GM21528 (cell line): ENCODE results near the gene PGR.

ENCODE experiments used
- ATAC-seq: cut with Tn5 transposase; IDR thresholded peaks from one replicate; pipeline ENCODE4 v1.9.1; 2021; ENCODE audit warnings: mild to moderate bottlenecking, moderate library complexity; ENCODE audit not compliant: unreplicated experiment, low FRiP score

PGR gene

DNA sequence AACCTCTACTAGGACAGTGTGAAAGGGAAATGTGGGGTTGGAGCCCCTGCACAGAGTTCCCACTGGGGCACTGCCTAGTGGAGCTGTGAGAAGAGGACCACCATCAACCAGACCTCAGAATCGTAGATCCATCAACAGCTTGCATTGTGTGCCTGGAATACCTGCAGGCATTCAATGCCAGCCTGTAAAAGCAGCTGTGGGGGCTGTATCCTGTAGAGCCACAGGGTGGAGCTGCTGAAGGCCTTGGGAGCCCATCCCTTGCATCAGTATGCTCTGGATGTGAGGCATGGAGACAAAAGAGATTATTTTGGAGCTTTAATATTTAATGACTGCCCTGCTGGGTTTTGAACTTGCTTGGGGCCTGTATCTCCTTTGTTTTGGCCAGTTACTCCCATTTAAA lies 46.3 kb downstream of the PGR start:
- no peak for ATAC-seq

DNA sequence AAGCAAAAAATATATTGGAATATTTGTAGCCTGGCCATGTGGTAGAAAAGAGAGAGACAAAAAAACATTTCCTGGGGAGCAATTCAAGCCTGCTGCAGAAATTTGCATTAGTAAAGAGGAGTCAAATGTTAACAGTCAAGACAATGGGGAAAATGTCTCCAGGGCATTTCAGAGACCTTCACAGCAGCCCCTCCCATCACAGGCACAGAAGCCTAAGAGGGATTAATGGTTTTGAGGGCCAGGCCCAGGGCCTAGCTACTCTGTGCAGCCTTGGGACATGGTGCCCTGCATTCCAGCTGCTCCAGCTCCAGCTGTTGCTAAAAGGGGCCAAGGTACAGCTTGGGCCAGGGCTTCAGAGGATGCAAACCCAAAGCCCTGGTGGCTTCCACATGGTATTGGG lies 46.8 kb downstream of the PGR start:
- no peak for ATAC-seq

DNA sequence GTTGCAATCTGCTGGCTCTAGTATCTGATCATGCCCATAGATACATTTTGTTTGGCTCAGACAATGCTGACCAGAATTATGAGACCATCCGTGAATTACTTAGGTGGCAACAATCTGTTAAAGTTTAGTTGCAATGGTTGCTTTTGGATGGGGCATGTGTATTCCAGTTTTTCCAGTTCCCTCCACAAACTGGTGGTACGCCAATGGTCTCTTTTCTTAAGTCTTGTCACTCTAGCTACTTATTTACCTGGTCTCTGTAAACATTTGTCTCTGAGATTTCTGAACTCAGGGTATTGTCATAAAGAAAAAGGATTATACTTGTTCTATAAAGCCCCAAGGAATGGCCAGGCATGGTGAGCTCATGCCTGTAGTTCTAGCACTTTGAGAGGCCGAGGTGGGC lies 65.9 kb downstream of the PGR start:
- no peak for ATAC-seq

DNA sequence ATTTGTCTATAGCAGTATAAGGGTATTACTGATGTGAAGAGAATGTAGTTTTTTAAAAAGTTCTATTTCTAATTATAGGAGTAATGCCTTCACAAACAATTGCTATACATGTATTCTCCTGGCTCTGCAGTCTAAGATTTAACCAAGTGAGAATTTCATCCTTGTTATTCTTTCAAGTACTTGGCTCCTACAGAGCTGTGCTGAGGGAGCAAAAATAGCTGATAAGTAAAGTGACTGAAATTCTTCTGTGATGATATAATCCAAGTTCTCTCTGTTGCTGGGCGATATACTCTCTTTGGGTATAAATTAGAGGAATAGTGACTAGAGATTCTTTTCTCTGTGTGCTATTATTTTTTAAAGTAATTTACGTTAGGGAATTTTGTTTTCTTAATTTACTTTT lies 68.0 kb downstream of the PGR start:
- no peak for ATAC-seq

DNA sequence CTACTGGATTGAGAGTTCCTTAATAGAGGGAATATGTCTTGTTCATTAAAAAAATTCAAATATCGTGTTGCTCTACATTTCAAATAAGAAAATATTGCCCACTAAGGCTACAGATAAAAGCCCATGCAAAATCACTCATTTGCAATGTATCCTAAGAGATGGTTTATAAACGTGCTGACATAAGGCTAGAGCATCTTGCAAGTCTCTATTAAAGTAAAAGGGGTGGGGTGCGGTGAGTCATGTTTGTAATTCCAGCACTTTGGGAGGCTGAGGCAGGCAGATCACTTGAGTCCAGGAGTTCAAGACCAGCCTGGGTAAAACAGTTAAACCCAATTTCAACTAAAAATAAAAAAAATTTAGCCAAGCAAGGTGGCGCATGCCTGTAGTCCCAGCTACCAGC lies 70.3 kb downstream of the PGR start:
- ATAC-seq = no peak

DNA sequence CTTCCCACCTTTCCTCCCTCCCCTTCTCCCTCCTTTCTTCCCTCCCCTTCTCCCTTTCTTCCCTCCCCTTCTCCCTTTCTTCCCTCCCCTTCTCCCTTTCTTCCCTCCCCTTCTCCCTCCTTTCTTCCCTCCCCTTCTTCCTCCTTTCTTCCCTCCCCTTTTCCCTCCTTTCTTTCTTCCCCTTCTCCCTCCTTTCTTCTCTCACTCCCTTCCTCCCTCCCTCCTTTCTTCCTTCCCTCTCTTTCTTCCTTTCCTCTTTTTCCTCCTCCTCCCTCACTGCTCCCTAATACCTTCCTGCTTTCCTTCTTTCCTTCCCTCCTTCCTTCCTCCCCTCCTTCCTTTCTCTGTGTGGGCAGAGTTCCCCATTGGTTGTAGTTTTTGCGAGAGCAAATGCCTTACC lies 76.1 kb downstream of the PGR start:
- no peak for ATAC-seq

DNA sequence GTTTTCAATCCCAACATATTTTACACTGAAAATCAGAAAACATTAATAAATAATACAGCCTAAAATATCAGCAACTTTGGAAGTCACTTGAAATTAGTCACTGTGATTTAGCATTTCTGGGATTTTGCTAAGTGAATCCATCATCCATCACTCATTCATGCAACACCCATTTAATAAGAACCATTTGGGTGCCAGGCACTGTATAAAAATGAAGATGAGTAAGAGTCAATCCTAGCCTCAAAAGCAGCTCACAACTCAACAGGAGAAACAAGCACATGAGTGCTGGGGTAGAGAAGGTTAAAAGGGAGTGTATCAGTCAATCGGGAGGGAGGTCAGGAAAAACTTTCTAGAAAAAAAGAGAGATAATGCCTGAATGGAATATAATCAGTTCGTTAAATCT lies 77.9 kb downstream of the PGR start:
- ATAC-seq = no peak

DNA sequence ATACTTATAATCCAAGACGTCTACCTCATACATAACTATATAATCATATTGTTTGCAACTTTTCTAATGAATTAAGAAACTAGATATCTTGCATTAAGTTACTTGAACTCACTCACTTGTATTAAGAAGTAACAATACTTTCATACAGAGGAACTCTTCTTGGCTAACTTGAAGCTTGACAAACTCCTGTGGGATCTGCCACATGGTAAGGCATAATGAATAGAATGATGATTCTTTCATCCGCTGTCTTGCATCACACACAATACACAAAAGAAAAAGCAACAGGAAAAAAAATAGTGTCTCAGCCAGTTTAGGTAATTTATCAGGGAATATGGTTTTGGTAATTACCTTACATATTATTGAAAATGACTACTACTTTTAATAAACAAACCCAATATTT lies 79.8 kb downstream of the PGR start:
- ATAC-seq = no peak

DNA sequence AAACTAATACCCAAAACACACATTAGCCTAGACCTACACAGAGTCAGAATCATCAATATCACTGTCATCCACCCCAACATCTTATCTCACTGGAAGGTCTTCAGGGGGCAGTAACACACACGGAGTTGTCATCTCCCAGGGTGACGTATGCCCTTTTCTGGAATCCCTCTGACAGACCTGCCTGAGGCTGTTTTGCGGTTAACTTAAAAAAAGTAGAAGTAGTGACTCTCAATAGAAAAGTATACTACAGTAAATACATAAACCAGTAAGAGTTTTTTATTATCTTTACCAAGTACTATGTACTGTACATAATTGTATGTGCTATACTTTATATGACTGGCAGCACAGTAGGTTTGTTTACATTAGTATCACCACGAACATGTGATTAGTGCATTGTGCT lies 80.5 kb downstream of the PGR start:
- ATAC-seq = no peak

DNA sequence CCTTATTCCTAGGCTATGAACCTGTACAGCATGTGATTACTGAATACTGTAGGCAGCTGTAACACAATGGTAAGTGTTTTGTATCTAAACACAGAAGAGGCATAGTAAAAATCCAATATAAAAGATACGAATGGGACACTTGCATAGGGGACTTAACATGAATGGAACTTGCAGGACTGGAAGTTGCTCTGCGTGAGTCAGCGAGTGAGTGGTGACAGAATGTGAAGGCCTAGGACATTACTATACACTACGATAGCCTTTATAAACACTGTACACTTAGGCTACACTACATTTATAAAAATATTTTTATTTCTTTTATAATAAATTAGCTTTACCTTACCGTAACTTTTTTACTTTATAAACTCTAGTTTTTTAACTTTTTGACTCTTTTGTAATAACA lies 81.1 kb downstream of the PGR start:
- no peak for ATAC-seq

DNA sequence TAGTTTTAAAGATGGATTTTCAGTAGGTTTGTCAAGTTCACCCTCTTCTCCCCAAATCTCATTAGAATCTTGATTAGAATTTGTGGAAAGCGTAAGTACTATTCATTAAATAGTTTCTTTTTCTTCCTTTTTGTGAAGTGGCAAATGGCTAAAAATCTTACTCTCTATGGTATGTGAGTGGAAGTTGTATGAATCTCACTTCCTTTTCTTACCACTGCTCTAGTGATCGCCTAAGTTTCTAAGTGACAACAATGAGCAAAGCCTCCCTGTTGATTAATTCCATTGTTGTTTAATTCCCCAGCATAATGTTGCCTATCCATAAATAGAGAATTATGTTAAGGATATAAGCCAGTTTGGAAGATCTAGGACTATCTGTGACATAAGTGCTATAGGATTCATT lies 82.7 kb downstream of the PGR start:
- peak; percentile 54 for ATAC-seq

DNA sequence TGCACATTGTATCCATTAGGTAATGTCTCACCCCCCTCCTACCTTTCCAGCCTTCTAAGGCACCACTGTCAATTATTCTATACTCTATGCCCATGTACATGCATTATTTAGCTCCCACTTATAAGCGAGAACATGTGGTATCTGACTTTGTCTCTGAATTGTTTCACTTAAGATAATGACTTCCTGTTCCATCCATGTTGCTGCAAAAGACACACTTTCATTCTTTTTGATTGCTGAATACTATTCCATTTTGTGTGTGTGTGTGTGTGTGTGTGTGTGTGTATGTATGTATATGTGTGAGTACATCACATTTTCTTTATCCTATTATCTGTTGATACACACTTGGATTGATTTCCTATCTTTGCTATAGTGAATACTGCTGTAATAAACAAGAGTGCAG lies 84.2 kb downstream of the PGR start:
- ATAC-seq = no peak

DNA sequence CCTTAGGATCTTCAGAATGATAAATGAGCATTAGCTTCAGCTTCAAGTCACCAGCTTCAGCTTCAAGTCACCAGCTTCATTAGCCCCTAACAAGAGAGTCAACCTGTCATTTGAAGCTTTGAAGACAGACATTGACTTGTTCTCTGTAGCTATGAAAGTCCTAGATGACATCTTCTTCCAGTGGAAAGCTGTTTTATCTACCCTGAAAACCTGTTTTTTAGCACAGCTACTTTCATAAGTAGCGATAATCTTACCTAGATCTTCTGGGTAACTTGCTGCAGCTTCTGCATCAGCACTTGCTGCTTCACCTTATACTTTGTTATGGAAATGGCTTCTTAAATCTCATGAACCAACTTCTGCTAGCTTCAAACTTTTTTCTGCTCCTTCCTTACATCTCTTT lies 85.7 kb downstream of the PGR start:
- ATAC-seq = no peak

DNA sequence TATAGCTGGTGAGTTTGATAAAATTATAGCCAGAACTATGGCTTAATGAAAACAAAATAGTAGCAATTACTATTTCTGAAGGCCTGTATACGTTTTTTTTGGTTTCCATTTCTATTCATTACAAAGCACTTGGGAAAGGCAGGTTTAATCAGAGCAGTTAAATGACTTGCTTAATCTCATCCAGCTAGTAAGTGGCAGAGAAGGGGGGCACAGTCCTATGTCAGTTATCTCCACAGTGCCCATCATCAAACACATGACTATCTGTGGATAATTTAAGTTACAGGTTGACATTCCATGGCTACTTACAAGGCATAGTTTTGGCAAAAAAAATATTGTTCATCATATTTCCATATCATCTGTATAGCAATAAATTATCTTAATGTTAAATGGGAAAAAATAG lies 93.7 kb downstream of the PGR start:
- no peak for ATAC-seq

DNA sequence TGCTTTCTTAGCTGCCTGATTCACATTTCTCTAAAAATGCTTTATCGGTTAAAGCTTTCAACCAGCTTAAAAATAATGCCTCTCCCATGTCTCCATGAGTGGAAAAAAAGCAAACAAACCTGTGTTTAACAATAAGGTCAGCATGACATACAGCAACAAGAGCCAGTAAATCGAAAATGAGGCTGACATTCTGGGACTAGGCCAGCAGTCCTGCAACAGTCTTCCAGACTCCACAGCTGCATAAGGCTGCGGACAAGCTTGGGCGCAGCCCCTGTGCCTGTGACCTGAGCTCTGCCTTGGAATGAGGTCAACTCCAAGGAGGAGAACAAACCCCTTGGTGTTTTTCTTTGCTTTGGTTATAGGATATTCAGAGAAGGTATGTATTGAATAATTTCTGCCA lies 95.5 kb downstream of the PGR start:
- no peak for ATAC-seq

DNA sequence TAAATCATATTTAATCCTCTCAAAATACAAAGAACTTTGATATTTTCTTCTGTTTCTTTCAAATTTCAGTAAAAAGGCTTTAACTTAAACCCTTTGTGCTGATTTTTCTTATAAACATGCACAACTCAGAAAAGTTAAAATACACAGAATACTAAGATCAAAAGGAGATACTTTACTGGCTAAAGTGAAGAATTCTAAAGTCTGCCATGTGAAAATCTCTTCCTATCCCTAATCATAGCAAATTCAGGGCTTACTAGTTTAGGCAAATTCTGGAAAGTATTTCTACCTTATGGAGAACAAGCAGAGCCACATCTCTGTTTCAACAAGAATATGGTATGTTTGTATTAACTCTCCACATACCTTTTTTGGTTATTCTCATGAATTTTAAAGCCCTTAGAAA lies 96.6 kb downstream of the PGR start:
- ATAC-seq = no peak

DNA sequence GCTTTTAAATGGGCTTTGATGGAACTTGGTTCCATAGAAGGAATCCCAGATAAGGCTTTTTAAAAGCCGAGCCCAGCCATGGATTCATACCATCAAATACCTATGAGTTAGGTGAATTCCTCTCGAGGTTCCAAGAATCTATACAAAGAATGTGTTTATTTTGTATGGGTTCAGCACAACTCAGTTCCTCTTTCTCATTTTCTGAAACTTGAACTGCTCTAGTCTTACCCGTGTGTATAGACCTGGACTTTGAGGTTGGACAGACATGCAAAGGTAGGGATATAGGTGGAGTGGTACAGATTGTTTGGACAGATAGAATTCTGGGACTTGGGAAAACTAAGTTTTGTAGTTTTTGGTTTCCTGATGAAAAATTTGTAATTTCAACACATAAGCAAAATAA lies 97.9 kb downstream of the PGR start:
- ATAC-seq = no peak

DNA sequence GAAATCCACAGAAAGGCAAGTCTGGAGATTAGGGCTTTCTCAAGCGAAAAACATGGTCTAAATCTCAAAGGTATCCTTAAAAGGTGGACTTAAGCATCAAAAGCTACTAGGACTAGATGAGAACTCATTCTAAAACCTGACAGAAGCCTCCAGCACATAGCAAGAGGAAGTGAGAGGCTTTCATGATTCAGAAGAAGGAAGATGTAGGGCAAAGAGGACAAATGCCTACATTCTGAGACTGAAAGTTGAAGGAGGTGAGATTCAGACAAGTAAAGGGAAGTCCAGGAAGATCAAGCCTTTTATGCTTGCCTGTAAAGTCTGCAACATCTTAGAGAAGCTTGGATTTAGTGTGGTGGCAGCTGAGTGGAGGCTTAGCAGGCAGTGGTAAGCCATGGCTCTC lies 98.9 kb downstream of the PGR start:
- ATAC-seq = no peak

DNA sequence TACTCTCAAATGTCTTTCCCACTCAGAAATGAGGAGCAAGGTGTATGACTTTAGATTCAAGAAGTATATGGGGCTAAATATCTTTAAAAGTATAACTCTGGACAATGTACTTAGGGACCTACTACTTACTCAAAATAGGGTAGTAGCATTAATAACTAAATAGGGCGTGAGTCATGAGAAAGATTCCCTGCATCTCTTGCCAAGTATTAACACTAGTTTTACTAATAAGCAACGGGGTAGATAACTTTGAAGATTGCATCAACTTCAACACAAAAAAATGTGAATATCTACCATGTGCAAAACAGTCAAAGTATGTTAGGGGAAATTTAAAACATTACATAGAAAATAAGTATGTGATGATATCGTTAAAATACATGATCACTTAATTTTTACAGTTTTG lies 99.6 kb downstream of the PGR start:
- no peak for ATAC-seq

DNA sequence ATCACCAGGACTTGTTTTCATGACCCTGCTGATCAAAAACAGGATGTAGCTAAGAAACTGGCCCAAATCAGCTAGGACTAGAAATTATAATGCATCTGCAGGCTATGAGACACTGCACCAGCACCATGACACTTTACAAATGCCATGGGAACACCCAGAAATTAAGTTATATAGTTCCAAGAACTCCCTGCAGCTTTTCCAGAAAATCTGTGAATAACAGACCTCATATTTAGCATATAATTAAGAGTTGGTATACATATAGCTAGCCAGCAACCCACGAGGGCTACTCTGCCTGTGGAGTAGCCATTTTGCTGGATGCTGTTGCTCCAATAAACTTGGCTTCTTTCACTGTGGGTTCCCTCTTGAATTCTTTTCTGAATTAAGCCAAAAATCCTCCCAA lies 101.0 kb downstream of the PGR start:
- ATAC-seq = no peak

DNA sequence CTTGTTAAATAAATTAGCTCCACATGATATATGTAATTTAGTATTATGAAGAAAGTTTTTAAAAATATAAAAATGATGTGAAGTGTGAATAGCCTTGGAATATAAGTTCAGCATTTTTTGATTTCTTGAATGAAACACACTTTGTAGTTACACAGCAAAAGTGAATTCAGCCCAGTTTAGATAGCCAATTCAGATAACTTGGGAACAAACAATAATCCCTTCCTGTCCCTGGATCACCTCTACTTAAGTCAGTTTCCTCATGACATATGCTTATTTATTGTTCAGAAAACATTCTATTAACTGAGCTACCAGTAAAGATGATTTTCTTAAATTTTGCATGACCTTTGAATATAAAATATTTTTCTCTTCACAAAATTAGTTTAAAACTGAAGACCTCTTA lies 107.4 kb downstream of the PGR start:
- ATAC-seq = no peak

DNA sequence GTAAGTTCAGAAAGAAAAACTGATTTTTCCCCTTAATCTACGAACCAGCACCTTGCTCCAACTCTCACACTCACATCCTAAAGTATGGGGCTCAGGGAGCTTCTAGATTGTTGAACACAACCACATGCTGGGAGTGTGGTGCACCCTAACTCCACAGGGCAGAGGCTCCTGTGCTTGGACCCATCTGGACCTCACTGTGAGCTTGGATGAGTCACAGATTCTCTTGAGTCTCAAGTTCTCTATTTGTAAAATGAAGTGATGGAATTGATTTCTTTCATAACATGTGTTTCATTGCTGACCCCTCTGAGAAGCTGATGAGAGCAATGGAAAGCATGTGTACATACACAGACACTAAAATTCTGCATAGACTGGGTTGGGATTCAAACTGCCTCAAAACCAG lies 109.7 kb downstream of the PGR start:
- ATAC-seq = no peak

DNA sequence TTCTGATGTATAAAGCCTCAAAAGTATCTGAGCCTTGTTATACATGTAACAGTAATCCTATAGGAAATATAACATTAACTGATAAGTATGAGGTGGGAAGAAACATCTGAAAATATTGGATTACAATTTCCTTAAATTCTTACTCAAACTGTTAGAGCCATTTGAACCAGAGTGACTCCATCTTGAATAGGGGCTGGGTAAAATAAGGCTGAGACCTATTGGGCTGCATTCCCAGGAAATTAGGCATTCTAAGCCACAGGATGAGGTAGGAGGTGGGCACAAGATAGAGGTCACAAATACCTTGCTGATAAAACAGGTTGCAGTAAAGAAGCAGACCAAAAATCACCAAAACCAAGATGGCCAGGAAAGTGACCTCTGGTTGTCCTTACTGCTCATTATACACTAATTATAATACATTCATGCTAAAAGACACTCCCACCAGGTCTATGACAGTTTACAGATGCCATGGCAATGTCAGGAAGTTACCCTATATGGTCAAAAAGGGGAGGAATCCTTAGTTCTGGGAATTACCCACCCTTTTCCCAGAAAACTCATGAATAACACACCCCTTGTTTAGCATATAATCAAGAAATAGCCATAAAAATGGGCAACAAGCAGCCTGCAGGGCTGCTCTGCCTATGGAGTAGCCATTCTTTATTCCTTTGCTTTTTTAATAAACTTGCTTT lies 114.9 kb downstream of the PGR start:
- no peak for ATAC-seq
